Measurements from ENCODE around the gene XRN1.

DNA sequence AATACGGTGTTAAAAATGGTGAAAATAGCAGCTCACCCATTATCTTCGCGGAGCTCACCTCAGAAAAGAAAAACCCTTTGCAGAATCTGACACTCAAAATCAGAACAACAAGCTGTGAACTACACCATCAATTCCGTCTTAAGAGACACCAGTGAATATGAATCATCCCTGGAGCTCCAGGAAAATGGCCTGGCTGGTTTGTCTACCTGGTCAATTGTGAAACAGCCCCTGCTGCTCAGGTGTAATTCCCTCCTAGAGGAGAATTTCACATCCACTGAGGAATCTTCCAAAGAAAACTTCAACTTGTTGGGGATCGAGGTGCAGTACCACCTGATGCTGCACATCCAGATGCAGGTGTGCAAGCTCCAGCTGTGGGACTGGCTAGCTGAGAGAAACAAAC lies 3.0 kb upstream of the XRN1 start:
- TF ChIP-seq, protein P1, sequence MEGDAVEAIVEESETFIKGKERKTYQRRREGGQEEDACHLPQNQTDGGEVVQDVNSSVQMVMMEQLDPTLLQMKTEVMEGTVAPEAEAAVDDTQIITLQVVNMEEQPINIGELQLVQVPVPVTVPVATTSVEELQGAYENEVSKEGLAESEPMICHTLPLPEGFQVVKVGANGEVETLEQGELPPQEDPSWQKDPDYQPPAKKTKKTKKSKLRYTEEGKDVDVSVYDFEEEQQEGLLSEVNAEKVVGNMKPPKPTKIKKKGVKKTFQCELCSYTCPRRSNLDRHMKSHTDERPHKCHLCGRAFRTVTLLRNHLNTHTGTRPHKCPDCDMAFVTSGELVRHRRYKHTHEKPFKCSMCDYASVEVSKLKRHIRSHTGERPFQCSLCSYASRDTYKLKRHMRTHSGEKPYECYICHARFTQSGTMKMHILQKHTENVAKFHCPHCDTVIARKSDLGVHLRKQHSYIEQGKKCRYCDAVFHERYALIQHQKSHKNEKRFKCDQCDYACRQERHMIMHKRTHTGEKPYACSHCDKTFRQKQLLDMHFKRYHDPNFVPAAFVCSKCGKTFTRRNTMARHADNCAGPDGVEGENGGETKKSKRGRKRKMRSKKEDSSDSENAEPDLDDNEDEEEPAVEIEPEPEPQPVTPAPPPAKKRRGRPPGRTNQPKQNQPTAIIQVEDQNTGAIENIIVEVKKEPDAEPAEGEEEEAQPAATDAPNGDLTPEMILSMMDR (optimal IDR thresholded peaks at IDR 0.05 in 1 of 3, IDR thresholded peaks at IDR 0.05 in 1 of 3, conservative IDR thresholded peaks at IDR 0.05 in 1 of 3; ENCODE audit: extremely low read depth in 1 of 3, insufficient read depth in 2 of 3, low read length in 3 of 3): no peak
- TF ChIP-seq EZH2 (IDR thresholded peaks at IDR 0.05; ENCODE audit: low read length): no peak

Measured in keratinocyte (primary cell).